ENCODE results near the gene SCNN1A.

GRCh38 chr12:6367969-6368892 is 7.1 kb downstream of the SCNN1A start:
- TF ChIP-seq CTCF (IDR thresholded peaks at IDR 0.05), result no peak
- TF ChIP-seq EZH2 (IDR thresholded peaks at IDR 0.05; ENCODE audit: borderline replicate concordance, insufficient read depth, low read depth, low read length, poor library complexity, severe bottlenecking), result no peak

Data from B cell (primary cell).